ENCODE data around the gene EYS. TPM values are rescaled to one million over a fixed set of nuclear protein-coding genes. Genes with fewer than 3 reads are reported as not detected.
"Not testable (repeated sequence)": the region's sequence is repeated elsewhere in the genome, so short reads cannot be mapped to it uniquely, and the experiment has no call there.

The EYS gene
- total RNA-seq, 2 donors from 2014 or later: not detected

DNA sequence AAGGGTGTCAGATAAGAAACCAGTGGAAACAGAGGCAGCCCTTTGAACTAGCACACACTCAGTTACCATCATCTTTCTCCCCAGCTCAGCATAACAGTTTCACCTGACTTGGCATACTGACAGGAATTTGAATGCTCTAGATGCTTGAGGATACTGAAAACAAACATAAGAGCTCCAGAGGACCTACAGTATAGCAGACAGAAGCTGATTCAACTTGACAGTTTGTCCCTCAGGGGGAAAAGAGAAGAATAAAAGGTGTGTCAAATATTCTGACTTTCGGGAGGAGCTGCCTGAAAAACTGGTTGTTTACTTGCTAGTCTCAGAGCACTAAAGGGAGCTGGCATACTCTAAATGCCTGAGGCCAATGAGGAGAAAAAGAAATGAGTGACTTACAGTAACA lies 35.1 kb downstream of the EYS start:
- Mint-ChIP-seq H3K4me3 (no peak overlapping the region), H3K27ac (no peak overlapping the region), H3K27me3 (no peaks in the 10 kb centered on the region), H3K4me1 (no peaks in the 10 kb centered on the region), H3K36me3 (ENCODE audit: low read depth) (no peaks in the 10 kb centered on the region)
- no peaks in the 10 kb centered on the region for H3K9me3 ChIP-seq (ENCODE audit: control insufficient read depth, low read length, poor library complexity, severe bottlenecking)
- DNase-seq: no peak
- ATAC-seq: no peak

DNA sequence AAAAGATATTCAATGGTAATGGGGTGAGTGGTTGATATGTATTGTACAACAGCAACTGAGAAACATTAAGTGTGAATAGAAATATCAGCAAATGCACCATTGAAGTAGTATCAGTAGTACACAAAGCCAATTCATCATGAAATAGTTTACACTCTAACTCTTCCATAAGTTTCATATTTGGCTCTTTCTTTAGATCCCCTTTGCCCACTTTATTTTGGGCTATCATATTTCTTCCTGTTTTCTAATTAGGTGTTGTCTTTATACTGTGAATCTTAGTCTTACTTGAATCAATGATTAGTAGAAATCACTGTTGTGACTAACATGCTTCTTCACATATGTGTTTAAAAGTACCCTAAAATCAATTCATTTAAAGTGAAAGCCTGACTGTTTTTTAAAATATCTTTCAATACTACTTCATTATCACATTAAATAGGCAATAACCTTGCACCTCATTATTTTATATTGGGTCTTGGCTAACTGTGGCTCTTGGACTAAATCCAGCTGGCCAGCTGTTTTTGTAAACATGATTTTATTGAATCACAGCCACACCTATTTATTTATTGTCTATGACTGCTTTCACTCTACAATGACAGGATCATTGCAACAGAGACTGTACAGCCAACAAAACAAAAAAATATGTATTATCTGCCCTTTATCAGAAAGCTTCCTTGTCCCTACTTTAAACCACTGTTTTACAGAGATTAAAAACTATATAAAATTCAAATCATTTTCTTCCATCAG lies 38.9 kb downstream of the EYS start:
- H3K4me3 Mint-ChIP-seq: no peak overlapping the region
- H3K36me3 Mint-ChIP-seq (ENCODE audit: low read depth): no peaks in the 10 kb centered on the region
- DNase-seq (no peak), ATAC-seq (no peak)
- no peaks in the 10 kb centered on the region for H3K27me3 Mint-ChIP-seq
- no peaks in the 10 kb centered on the region for H3K9me3 ChIP-seq (ENCODE audit: control insufficient read depth, low read length, poor library complexity, severe bottlenecking)
- H3K4me1 Mint-ChIP-seq: no peaks in the 10 kb centered on the region
- no peak overlapping the region for H3K27ac Mint-ChIP-seq

DNA sequence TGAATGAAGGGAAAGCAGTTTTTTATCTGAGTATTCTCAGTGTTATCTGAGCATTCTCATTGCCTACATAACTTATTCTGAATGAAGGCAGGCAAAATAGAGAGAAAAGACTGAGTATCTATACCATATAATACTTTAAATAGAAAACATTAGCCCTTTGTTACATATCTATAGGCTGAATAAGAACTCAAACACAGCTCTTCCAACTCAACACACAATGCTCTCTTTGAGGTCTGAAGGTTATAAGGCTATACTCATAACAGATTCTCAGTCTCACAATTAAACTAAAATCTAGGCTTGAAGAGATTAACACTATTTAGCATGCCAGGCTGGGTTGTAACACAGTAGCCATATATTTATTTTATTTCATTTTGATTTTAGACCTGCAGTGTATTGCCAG lies 56.9 kb downstream of the EYS start:
- H3K27ac Mint-ChIP-seq: no peak overlapping the region

GRCh38 chr6:65649392-65649791 lies 57.6 kb downstream of the EYS start:
- no peaks in the 10 kb centered on the region for H3K36me3 Mint-ChIP-seq (ENCODE audit: low read depth)
- H3K27ac Mint-ChIP-seq: no peak overlapping the region
- H3K4me3 Mint-ChIP-seq: no peak overlapping the region
- DNase-seq (no peak), ATAC-seq (no peak)
- no peaks in the 10 kb centered on the region for H3K9me3 ChIP-seq (ENCODE audit: control insufficient read depth, low read length, poor library complexity, severe bottlenecking)
- no peaks in the 10 kb centered on the region for H3K27me3 Mint-ChIP-seq
- no peaks in the 10 kb centered on the region for H3K4me1 Mint-ChIP-seq

More for the DNA sequence above, 56.9 kb downstream of the EYS start:
- Mint-ChIP-seq H3K4me3 (no peak overlapping the region), H3K4me1 (no peaks in the 10 kb centered on the region), H3K36me3 (ENCODE audit: low read depth) (no peaks in the 10 kb centered on the region), H3K27me3 (no peaks in the 10 kb centered on the region)
- ATAC-seq (no peak), DNase-seq (no peak)
- H3K9me3 ChIP-seq (ENCODE audit: control insufficient read depth, low read length, poor library complexity, severe bottlenecking): no peaks in the 10 kb centered on the region

- H3K27ac Mint-ChIP-seq: no peak overlapping the region
- no peaks in the 10 kb centered on the region for H3K36me3 Mint-ChIP-seq (ENCODE audit: low read depth)
- no peaks in the 10 kb centered on the region for H3K27me3 Mint-ChIP-seq
- DNase-seq: no peak
- H3K4me3 Mint-ChIP-seq: no peak overlapping the region
- H3K9me3 ChIP-seq (ENCODE audit: control insufficient read depth, low read length, poor library complexity, severe bottlenecking): no peaks in the 10 kb centered on the region
- no peak for ATAC-seq
- no peaks in the 10 kb centered on the region for H3K4me1 Mint-ChIP-seq
Measured at GRCh38 chr6:65646544-65646943, 60.5 kb downstream of the EYS start.

GRCh38 chr6:65642776-65643175 lies 64.2 kb downstream of the EYS start:
- no peaks in the 10 kb centered on the region for H3K9me3 ChIP-seq (ENCODE audit: control insufficient read depth, low read length, poor library complexity, severe bottlenecking)
- no peaks in the 10 kb centered on the region for H3K36me3 Mint-ChIP-seq (ENCODE audit: low read depth)
- no peaks in the 10 kb centered on the region for H3K27me3 Mint-ChIP-seq
- no peak overlapping the region for H3K4me3 Mint-ChIP-seq
- H3K4me1 Mint-ChIP-seq: no peaks in the 10 kb centered on the region
- ATAC-seq: no peak
- no peak overlapping the region for H3K27ac Mint-ChIP-seq
- DNase-seq: no peak

- no peaks in the 10 kb centered on the region for H3K36me3 Mint-ChIP-seq (ENCODE audit: low read depth)
- H3K9me3 ChIP-seq (ENCODE audit: control insufficient read depth, low read length, poor library complexity, severe bottlenecking): no peaks in the 10 kb centered on the region
- no peaks in the 10 kb centered on the region for H3K27me3 Mint-ChIP-seq
- no peak for DNase-seq
- no peaks in the 10 kb centered on the region for H3K4me1 Mint-ChIP-seq
- no peak for ATAC-seq
- H3K4me3 Mint-ChIP-seq: no peak overlapping the region
- H3K27ac Mint-ChIP-seq: no peak overlapping the region
Measured at GRCh38 chr6:65638047-65638831, 68.8 kb downstream of the EYS start.

GRCh38 chr6:65637289-65638046 lies 69.6 kb downstream of the EYS start:
- ATAC-seq: no peak
- H3K9me3 ChIP-seq (ENCODE audit: control insufficient read depth, low read length, poor library complexity, severe bottlenecking): no peaks in the 10 kb centered on the region
- Mint-ChIP-seq H3K27me3 (no peaks in the 10 kb centered on the region), H3K36me3 (ENCODE audit: low read depth) (no peaks in the 10 kb centered on the region), H3K4me1 (no peaks in the 10 kb centered on the region), H3K27ac (no peak overlapping the region), H3K4me3 (no peak overlapping the region)
- no peak for DNase-seq

DNA sequence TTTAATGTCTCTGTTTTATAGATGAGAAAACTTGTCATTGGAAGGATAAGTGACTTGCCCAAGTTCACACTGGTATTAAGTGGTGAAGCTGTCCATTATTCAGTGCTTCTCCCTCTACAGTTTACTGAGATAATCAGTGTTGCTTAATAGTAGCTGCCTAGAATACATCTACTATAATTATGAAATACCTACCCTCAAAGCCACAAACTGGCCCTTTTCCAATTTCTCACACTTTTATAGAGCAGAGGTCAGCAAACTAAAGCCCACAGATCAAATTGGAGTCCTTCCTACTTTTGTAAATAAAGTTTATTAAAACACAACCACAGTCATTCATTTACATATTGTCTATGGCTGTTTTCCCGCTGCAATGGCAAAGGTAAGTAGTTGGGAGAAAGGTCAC lies 73.5 kb downstream of the EYS start:
- ATAC-seq (no peak), DNase-seq (no peak)
- Mint-ChIP-seq H3K27ac (no peak overlapping the region), H3K27me3 (no peaks in the 10 kb centered on the region), H3K36me3 (ENCODE audit: low read depth) (no peaks in the 10 kb centered on the region), H3K4me1 (no peaks in the 10 kb centered on the region), H3K4me3 (no peak overlapping the region)
- H3K9me3 ChIP-seq (ENCODE audit: control insufficient read depth, low read length, poor library complexity, severe bottlenecking): no peaks in the 10 kb centered on the region

DNA sequence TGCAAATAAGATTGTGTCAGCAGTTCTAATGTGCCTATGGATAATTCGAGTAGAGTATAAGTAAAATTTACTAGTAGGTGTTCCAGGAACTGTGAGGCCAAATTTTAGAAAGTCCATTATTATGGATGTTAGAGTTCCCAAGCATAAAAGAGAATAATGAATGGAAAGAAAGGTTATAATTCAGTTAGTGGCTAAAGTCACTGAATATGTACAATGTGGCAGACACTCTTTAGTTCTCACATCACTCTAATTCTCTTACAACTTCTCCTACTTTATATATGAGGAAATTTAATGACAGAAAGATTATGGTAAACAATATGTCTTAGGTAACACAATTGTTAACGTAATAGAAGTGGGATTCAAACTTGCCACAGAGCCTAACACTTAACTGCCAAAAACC lies 75.3 kb downstream of the EYS start:
- H3K27ac Mint-ChIP-seq: no peak overlapping the region
- no peaks in the 10 kb centered on the region for H3K9me3 ChIP-seq (ENCODE audit: control insufficient read depth, low read length, poor library complexity, severe bottlenecking)

DNA sequence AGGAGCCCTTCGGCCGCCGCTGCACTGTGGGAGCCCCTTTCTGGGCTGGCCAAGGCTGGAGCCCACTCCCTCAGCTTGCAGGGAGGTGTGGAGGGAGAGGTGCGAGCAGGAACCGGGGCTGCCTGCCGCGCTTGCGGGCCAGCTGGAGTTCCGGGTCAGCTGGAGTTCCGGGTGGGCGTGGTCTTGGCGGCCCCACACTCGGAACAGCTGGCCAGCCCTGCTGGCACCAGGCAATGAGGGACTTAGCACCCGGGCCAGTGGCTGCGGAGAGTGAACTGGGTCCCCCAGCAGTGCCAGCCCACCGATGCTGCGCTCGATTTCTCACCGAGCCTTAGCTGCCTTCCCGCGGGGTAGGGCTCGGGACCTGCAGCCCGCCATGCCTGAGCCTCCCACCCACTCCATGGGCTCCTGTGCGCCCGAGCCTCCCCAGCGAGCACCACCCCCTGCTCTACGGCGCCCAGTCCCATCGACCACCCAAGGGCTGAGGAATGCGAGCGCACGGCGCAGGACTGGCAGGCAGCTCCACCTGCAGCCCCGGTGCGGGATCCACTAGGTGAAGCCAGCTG lies 79.5 kb downstream of the EYS start:
- ATAC-seq; H3K4me1 Mint-ChIP-seq; H3K9me3 ChIP-seq (ENCODE audit: control insufficient read depth, low read length, poor library complexity, severe bottlenecking); H3K4me3 Mint-ChIP-seq; H3K27me3 Mint-ChIP-seq; DNase-seq; H3K27ac Mint-ChIP-seq; H3K36me3 Mint-ChIP-seq (ENCODE audit: low read depth): not testable (repeated sequence)

More for the DNA sequence above, 75.3 kb downstream of the EYS start:
- no peaks in the 10 kb centered on the region for H3K36me3 Mint-ChIP-seq (ENCODE audit: low read depth)
- no peaks in the 10 kb centered on the region for H3K4me1 Mint-ChIP-seq
- ATAC-seq (no peak), DNase-seq (no peak)
- H3K4me3 Mint-ChIP-seq: no peak overlapping the region
- H3K27me3 Mint-ChIP-seq: no peaks in the 10 kb centered on the region

DNA sequence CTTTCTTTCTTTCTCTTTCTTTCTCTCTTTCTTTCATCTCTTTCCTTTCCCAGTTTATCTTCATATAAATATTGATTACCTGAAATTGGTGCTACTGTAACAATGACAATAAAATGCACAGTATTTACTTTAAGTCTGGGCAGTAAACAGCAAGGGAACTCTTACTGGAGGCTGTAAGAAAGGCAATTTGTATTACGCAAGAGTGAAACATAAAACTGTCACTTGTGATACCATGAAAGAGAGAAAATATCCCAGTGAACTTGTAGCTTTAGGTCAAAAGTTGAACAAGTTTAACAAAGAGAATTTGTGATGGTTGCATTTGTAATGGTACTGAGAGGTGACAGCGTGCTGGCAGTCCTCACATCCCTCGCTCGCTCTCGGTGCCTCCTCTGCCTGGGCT lies 80.0 kb downstream of the EYS start:
- no peak for DNase-seq
- Mint-ChIP-seq H3K36me3 (ENCODE audit: low read depth) (no peaks in the 10 kb centered on the region), H3K4me1 (no peaks in the 10 kb centered on the region), H3K27ac (no peak overlapping the region), H3K4me3 (no peak overlapping the region), H3K27me3 (no peaks in the 10 kb centered on the region)
- no peaks in the 10 kb centered on the region for H3K9me3 ChIP-seq (ENCODE audit: control insufficient read depth, low read length, poor library complexity, severe bottlenecking)
- ATAC-seq: no peak

DNA sequence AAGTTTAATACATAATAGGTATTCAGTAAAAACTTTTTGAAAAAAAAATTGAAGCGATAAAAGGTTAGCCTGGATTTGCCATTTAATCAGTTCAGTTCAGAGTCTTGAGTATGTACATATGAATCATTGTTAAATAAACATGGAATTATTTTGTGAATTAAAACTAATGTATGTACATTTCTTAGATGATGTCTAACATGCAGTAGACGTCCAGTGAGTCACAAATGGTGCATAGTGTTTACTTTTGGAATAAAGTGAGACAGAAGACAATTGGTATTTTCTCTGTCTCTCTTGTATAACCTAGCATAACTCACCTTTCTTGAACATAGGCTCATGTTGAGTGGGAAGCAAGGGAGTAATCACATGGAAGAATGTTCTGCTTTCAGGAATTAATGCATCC lies 83.5 kb downstream of the EYS start:
- no peak for ATAC-seq
- DNase-seq: no peak
- Mint-ChIP-seq H3K4me3 (no peak overlapping the region), H3K4me1 (no peaks in the 10 kb centered on the region), H3K27me3 (no peaks in the 10 kb centered on the region), H3K36me3 (ENCODE audit: low read depth) (no peaks in the 10 kb centered on the region), H3K27ac (no peak overlapping the region)
- H3K9me3 ChIP-seq (ENCODE audit: control insufficient read depth, low read length, poor library complexity, severe bottlenecking): no peaks in the 10 kb centered on the region
